WTC11 (cell line): ENCODE results near the gene C10orf90. TPM values are rescaled to one million over a fixed set of nuclear protein-coding genes. Genes with fewer than 3 reads are reported as not detected.
A peak's percentile ranks its signal among the peaks of the same experiment; 100 is the strongest.

Source experiments
- ATAC-seq: fragments of 200-7000 bp; cut with Tn5 transposase; 2 replicates; pipeline ENCODE4 v1.10.0; 2021; ENCODE audit warnings: mild to moderate bottlenecking, moderate library complexity
- CTCF ChIA-PET: fragments of 300-600 bp; sonication (Branson Sonifier 250); formaldehyde crosslinking; loops from one replicate; lab custom pipeline; 2021; ENCODE audit warnings: antibody characterized with exemption; lab: Charles Lee
- POLR2A ChIA-PET: fragments of 350-600 bp; sonication (Branson Sonifier 250); formaldehyde crosslinking; loops from one replicate; lab custom pipeline; 2021; ENCODE audit warnings: antibody characterized with exemption; lab: Charles Lee
- DNase-seq: peaks from one replicate; pipeline ENCODE4 v3.0.0; 2021; ENCODE audit warnings: low spot score
- H3K27ac Mint-ChIP-seq: 2 replicates; pipeline ENCODE4 v1.8.0; 2021; ENCODE audit warnings: mixed read lengths
- H3K27me3 Mint-ChIP-seq: 2 replicates; pipeline ENCODE4 v1.8.0; 2021; ENCODE audit warnings: low read depth, mild to moderate bottlenecking, moderate library complexity, mixed read lengths
- H3K36me3 Mint-ChIP-seq: 2 replicates; pipeline ENCODE4 v1.8.0; 2021; ENCODE audit warnings: mixed read lengths
- H3K4me1 Mint-ChIP-seq: 2 replicates; pipeline ENCODE4 v1.8.0; 2022; ENCODE audit warnings: mixed read lengths
- H3K4me3 Mint-ChIP-seq: 2 replicates; pipeline ENCODE4 v1.8.0; 2021; ENCODE audit warnings: mild to moderate bottlenecking, moderate library complexity, mixed read lengths
- H3K9me3 Mint-ChIP-seq: 2 replicates; pipeline ENCODE4 v1.8.0; 2021; ENCODE audit warnings: mixed read lengths
- CBFB ChIP-seq: sonication (generic); formaldehyde crosslinking; IDR thresholded peaks from 2 replicates; pipeline ENCODE4 v1.8.1; 2022; ENCODE audit warnings: mild to moderate bottlenecking, low read depth, missing genetic modification reagents
- E2F4 ChIP-seq: sonication (generic); formaldehyde crosslinking; IDR thresholded peaks from 2 replicates; pipeline ENCODE4 v1.8.1; 2022; ENCODE audit warnings: low read depth, mild to moderate bottlenecking, moderate library complexity, missing genetic modification reagents, borderline replicate concordance
- EMX1 ChIP-seq: fragments of 250-450 bp; sonication (Bioruptor Pico); IDR thresholded peaks from 2 replicates; pipeline ENCODE4 v1.8.0; 2021; ENCODE audit warnings: mild to moderate bottlenecking
- ETV6 ChIP-seq: sonication (generic); formaldehyde crosslinking; IDR thresholded peaks from 2 replicates; pipeline ENCODE4 v1.8.1; 2022; ENCODE audit warnings: mild to moderate bottlenecking, missing genetic modification reagents
- GRHL2 ChIP-seq: fragments of 250-450 bp; sonication (Bioruptor Pico); IDR thresholded peaks from 2 replicates; pipeline ENCODE4 v1.8.0; 2022; ENCODE audit warnings: mild to moderate bottlenecking, moderate library complexity; ENCODE audit not compliant: insufficient replicate concordance, severe bottlenecking
- GTF2I ChIP-seq: fragments of 250-450 bp; sonication (Bioruptor Pico); conservative IDR thresholded peaks from 2 replicates; pipeline ENCODE4 v1.4.0; 2021; ENCODE audit warnings: mild to moderate bottlenecking
- HMGA2 ChIP-seq: fragments of 250-450 bp; sonication (Bioruptor Pico); IDR thresholded peaks from 2 replicates; pipeline ENCODE4 v1.4.0; 2021; ENCODE audit warnings: mild to moderate bottlenecking, moderate library complexity
- IRF2 ChIP-seq: sonication (generic); formaldehyde crosslinking; IDR thresholded peaks from 2 replicates; pipeline ENCODE4 v1.8.0; 2022; ENCODE audit warnings: low read depth, missing genetic modification reagents, borderline replicate concordance
- MYBL2 ChIP-seq: sonication (generic); formaldehyde crosslinking; IDR thresholded peaks from 2 replicates; pipeline ENCODE4 v1.8.1; 2023; ENCODE audit warnings: mild to moderate bottlenecking, moderate library complexity, missing genetic modification reagents
- NR2C2 ChIP-seq: sonication (generic); formaldehyde crosslinking; IDR thresholded peaks from 2 replicates; pipeline ENCODE4 v1.8.0; 2022; ENCODE audit warnings: mild to moderate bottlenecking, missing genetic modification reagents
- NR3C1 ChIP-seq: sonication (generic); formaldehyde crosslinking; conservative IDR thresholded peaks from 2 replicates; pipeline ENCODE4 v1.8.1; 2023; ENCODE audit warnings: low read depth, mild to moderate bottlenecking, missing genetic modification reagents
- SMAD3 ChIP-seq: sonication (generic); formaldehyde crosslinking; IDR thresholded peaks from 2 replicates; pipeline ENCODE4 v1.8.0; 2022; ENCODE audit warnings: missing genetic modification reagents, mild to moderate bottlenecking, borderline replicate concordance
- USF1 ChIP-seq: sonication (generic); formaldehyde crosslinking; IDR thresholded peaks from 2 replicates; pipeline ENCODE4 v1.8.0; 2022; ENCODE audit warnings: mild to moderate bottlenecking, missing genetic modification reagents
- USF2 ChIP-seq: sonication (generic); formaldehyde crosslinking; IDR thresholded peaks from 2 replicates; pipeline ENCODE4 v1.8.1; 2023; ENCODE audit warnings: mild to moderate bottlenecking, missing genetic modification reagents, moderate library complexity
- ZNF138 ChIP-seq: sonication (generic); formaldehyde crosslinking; conservative IDR thresholded peaks from 2 replicates; pipeline ENCODE4 v1.8.1; 2022; ENCODE audit warnings: mild to moderate bottlenecking, moderate library complexity, missing genetic modification reagents
- ZNF317 ChIP-seq: sonication (generic); formaldehyde crosslinking; IDR thresholded peaks from 2 replicates; pipeline ENCODE4 v1.8.1; 2023; ENCODE audit warnings: low read depth, mild to moderate bottlenecking, moderate library complexity, missing genetic modification reagents, borderline replicate concordance
- ZNF396 ChIP-seq: fragments of 250-450 bp; sonication (Bioruptor Pico); IDR thresholded peaks from 2 replicates; pipeline ENCODE4 v1.8.0; 2021; ENCODE audit warnings: mild to moderate bottlenecking, moderate library complexity, borderline replicate concordance
- ZNF416 ChIP-seq: fragments of 250-450 bp; sonication (Bioruptor Pico); IDR thresholded peaks from 2 replicates; pipeline ENCODE4 v1.9.0; 2021; ENCODE audit warnings: mild to moderate bottlenecking, inconsistent platforms
- ZNF423 ChIP-seq: fragments of 250-450 bp; sonication (Bioruptor Pico); IDR thresholded peaks from 2 replicates; pipeline ENCODE4 v2.1.2; 2022; ENCODE audit warnings: mild to moderate bottlenecking, moderate library complexity
- ZNF671 ChIP-seq: fragments of 250-450 bp; sonication (Bioruptor Pico); IDR thresholded peaks from 2 replicates; pipeline ENCODE4 v1.8.0; 2021; ENCODE audit warnings: mild to moderate bottlenecking
- total RNA-seq: library from RNA; stranded (reverse); gene quantifications from 3 replicates; pipeline ENCODE4 v1.2.3, GENCODE V29; 2021
- TF ChIP-seq, protein P1 (sequence below): sonication (generic); formaldehyde crosslinking; IDR thresholded peaks from 2 replicates; pipeline ENCODE4 v1.8.0; 2023; ENCODE audit warnings: missing genetic modification reagents
- TF ChIP-seq, protein P2 (sequence below): sonication (generic); formaldehyde crosslinking; IDR thresholded peaks from 2 replicates; pipeline ENCODE4 v1.8.0; 2022; ENCODE audit warnings: mild to moderate bottlenecking, missing genetic modification reagents
- TF ChIP-seq, protein P3 (sequence below): sonication (generic); formaldehyde crosslinking; IDR thresholded peaks from 2 replicates; pipeline ENCODE4 v1.8.1; 2022; ENCODE audit warnings: missing genetic modification reagents, borderline replicate concordance

C10orf90 gene
- total RNA-seq, 1 experiment from 2014 or later: 0.85 TPM

DNA sequence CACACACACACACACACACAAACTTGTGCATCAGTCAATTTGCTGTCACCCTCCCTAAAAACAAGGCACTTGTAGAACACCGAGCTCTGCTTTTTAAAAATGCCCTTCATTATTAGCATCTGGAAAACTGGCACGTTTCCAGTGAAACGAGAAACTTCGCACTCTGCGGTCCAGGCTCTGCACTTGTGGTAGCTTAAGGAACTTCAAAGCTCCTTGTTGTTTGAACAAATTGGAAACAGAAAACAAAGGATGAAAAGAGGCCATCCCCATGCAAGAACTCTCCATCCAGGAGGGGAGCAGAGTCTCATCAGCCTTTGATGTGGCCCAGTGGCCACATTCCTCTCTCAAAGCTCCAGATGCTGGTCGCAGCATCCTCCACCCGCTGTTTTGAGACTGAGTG, 105.1 kb downstream of the C10orf90 start:
- H3K27ac Mint-ChIP-seq: no peak overlapping the region
- peaks cover 3% of the 10 kb centered on the region for H3K27me3 Mint-ChIP-seq
- no peak overlapping the region for H3K4me3 Mint-ChIP-seq
- H3K9me3 Mint-ChIP-seq: peaks cover 26% of the 10 kb centered on the region
- no peak for DNase-seq
- ATAC-seq: no peak
- POLR2A ChIA-PET: no interaction called here
- CTCF ChIA-PET: no interaction called here
- peaks cover 24% of the 10 kb centered on the region for H3K36me3 Mint-ChIP-seq
- TF ChIP-seq HMGA2 (CRISPR knock-in tag): peak; percentile 68; the same call in 1 of the 2 replicates
- no peak for TF ChIP-seq NR2C2 (CRISPR knock-in tag)
- no peak for TF ChIP-seq GTF2I (CRISPR knock-in tag)
- TF ChIP-seq ETV6 (CRISPR knock-in tag): no peak
- TF ChIP-seq, protein P1, sequence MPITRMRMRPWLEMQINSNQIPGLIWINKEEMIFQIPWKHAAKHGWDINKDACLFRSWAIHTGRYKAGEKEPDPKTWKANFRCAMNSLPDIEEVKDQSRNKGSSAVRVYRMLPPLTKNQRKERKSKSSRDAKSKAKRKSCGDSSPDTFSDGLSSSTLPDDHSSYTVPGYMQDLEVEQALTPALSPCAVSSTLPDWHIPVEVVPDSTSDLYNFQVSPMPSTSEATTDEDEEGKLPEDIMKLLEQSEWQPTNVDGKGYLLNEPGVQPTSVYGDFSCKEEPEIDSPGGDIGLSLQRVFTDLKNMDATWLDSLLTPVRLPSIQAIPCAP: no peak
- peaks cover 55% of the 10 kb centered on the region for H3K4me1 Mint-ChIP-seq

DNA sequence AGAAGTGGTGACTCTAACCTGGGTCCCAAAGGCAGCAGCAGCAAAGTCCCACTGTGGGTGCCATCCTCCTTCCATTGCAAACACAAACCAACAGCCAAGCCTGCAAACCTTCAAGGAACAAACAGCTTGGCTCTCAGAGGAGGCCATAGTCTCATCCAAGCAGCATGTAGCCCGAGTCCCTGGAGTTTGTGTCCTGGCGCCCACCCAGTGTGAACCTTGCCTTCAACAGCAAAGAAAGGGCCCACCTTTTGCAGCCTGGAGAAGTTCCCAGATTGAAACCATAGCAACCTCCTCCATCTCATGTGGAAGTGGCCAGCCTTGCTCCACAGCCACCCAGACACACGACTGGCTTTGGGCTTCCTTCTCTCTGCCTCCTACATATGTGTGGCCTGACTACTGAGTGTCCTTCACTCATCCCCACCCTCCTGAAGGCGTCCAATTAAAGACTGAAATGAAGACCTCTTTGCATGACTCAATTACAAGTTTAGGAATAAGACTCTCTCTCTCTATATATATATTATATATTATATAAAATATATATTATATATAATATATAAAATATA, 106.1 kb downstream of the C10orf90 start:
- POLR2A ChIA-PET: no interaction called here
- CTCF ChIA-PET: no interaction called here
- DNase-seq: no peak
- peaks cover 3% of the 10 kb centered on the region for H3K27me3 Mint-ChIP-seq
- peaks cover 24% of the 10 kb centered on the region for H3K36me3 Mint-ChIP-seq
- TF ChIP-seq, protein P2, sequence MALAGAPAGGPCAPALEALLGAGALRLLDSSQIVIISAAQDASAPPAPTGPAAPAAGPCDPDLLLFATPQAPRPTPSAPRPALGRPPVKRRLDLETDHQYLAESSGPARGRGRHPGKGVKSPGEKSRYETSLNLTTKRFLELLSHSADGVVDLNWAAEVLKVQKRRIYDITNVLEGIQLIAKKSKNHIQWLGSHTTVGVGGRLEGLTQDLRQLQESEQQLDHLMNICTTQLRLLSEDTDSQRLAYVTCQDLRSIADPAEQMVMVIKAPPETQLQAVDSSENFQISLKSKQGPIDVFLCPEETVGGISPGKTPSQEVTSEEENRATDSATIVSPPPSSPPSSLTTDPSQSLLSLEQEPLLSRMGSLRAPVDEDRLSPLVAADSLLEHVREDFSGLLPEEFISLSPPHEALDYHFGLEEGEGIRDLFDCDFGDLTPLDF (CRISPR knock-in tag): no peak
- no peak for TF ChIP-seq ZNF671 (CRISPR knock-in tag)
- TF ChIP-seq, protein P3, sequence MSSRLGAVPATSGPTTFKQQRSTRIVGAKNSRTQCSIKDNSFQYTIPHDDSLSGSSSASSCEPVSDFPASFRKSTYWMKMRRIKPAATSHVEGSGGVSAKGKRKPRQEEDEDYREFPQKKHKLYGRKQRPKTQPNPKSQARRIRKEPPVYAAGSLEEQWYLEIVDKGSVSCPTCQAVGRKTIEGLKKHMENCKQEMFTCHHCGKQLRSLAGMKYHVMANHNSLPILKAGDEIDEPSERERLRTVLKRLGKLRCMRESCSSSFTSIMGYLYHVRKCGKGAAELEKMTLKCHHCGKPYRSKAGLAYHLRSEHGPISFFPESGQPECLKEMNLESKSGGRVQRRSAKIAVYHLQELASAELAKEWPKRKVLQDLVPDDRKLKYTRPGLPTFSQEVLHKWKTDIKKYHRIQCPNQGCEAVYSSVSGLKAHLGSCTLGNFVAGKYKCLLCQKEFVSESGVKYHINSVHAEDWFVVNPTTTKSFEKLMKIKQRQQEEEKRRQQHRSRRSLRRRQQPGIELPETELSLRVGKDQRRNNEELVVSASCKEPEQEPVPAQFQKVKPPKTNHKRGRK (CRISPR knock-in tag): no peak
- peaks cover 26% of the 10 kb centered on the region for H3K9me3 Mint-ChIP-seq
- H3K4me1 Mint-ChIP-seq: peaks cover 47% of the 10 kb centered on the region
- ATAC-seq: no peak
- H3K27ac Mint-ChIP-seq: no peak overlapping the region
- H3K4me3 Mint-ChIP-seq: no peak overlapping the region

GRCh38 chr10:126563361-126563760, 107.1 kb downstream of the C10orf90 start:
- Mint-ChIP-seq H3K9me3 (peaks cover 26% of the 10 kb centered on the region), H3K27me3 (peaks cover 3% of the 10 kb centered on the region), H3K27ac (no peak overlapping the region), H3K4me3 (no peak overlapping the region), H3K36me3 (peaks cover 24% of the 10 kb centered on the region), H3K4me1 (peaks cover 36% of the 10 kb centered on the region)
- ATAC-seq (no peak), DNase-seq (no peak)
- ChIA-PET POLR2A (no interaction called here), CTCF (no interaction called here)
- TF ChIP-seq USF1 (CRISPR knock-in tag) (no peak), ZNF138 (CRISPR knock-in tag) (no peak), E2F4 (CRISPR knock-in tag) (no peak)

DNA sequence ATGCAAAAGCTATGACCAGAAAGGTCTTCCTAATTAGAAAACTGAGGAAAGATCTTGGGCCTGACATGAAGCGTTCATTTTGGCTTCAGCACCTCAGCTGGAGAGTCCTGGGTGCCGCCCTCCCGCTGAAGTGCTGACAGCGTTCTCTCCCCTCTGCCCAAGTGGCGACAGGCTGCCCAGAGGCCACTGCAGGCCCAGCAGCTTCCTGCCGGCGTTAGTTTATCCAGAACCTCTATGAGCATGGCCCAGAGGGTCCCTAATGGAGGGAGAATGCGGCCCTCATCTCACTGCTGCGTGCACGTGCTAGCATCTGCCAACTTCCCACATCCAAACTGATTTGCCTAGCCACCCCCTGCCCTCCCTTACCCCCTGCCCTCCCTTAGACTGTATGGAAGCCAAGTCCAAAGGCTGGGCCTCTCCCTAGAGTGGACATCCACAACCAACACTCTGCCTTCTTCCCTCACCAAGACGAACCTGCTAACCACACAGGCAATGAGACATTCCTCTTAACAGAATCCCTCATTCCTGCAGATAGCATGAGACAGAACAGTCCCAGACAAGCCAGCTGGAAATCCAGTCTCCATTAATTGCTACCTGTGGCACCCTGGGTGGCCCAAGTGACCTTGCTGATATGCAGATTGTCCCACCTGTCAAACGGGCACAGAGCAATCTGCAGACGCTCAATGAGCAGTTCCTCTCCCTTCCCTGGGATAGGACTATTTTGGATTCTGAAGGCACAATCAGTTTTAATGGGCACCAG, 108.4 kb downstream of the C10orf90 start:
- no peak for DNase-seq
- Mint-ChIP-seq H3K27ac (peak overlapping the region; percentile 69), H3K27me3 (no peaks in the 10 kb centered on the region; the same call in none of the 2 replicates), H3K9me3 (peaks cover 18% of the 10 kb centered on the region), H3K36me3 (peaks cover 24% of the 10 kb centered on the region), H3K4me3 (no peak overlapping the region; the same call in none of the 2 replicates), H3K4me1 (peaks cover 40% of the 10 kb centered on the region)
- ChIA-PET POLR2A (interaction anchor here (1.3 kb wide), 1 partner anchor 10 kb away, joined by 3 read pairs; no protein-coding TSS in a partner anchor), CTCF (interaction anchor here (1.3 kb wide), 1 partner anchor 58 kb away, joined by 3 read pairs; no protein-coding TSS in a partner anchor)
- ATAC-seq: peak; percentile 47
- TF ChIP-seq GRHL2 (CRISPR knock-in tag) (no peak), IRF2 (CRISPR knock-in tag) (no peak), ZNF317 (CRISPR knock-in tag) (no peak), SMAD3 (CRISPR knock-in tag) (no peak), ZNF396 (CRISPR knock-in tag) (no peak), CBFB (no peak), EMX1 (CRISPR knock-in tag) (no peak), ZNF423 (CRISPR knock-in tag) (no peak), MYBL2 (CRISPR knock-in tag) (no peak), USF2 (CRISPR knock-in tag) (no peak), NR3C1 (no peak), ZNF416 (CRISPR knock-in tag) (no peak)
